ENCODE data around the gene LRRC45.

Gene LRRC45

DNA sequence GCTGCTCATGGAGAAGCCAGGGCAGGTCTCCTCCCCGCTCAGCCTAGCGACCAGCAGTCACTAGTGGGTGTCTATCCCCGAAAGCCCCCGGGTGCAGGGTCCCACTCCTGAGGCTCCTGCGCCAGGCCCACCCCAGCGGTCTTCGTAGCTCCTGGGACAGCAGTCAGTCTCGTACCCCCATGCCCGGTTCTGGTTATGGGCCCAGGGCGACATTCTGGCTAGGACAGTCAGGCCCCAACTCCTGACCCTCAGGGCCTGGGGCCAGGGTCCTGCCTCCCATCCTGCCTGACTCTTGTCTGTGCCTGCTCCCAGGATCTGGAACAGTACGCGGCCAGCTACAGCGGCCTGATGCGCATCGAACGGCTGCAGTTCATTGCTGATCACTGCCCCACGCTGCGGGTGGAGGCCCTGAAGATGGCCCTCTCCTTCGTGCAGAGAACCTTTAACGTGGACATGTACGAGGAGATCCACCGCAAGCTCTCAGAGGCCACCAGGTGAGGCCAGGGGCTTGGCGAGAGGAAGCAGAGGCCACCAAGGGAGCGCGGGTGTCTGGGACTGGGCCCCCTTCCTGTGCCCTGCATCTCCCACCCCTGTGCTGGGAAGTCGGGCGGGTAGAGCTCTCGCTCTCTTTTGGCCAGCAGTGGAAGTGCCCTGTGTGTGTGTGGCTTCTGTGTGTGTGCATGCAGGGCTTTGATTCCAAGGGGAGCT, 30.6 kb downstream of the LRRC45 start:
- no peak for DNase-seq

- no peak for DNase-seq
Observed at GRCh38 chr17:82054351-82055022, 31.4 kb downstream of the LRRC45 start.

- DNase-seq = no peak
Observed at GRCh38 chr17:82055023-82055964, 32.2 kb downstream of the LRRC45 start.

- DNase-seq = no peak
Observed at GRCh38 chr17:82055965-82056728, 33.0 kb downstream of the LRRC45 start.

GRCh38 chr17:82056729-82057621, 33.9 kb downstream of the LRRC45 start:
- DNase-seq = no peak

DNA sequence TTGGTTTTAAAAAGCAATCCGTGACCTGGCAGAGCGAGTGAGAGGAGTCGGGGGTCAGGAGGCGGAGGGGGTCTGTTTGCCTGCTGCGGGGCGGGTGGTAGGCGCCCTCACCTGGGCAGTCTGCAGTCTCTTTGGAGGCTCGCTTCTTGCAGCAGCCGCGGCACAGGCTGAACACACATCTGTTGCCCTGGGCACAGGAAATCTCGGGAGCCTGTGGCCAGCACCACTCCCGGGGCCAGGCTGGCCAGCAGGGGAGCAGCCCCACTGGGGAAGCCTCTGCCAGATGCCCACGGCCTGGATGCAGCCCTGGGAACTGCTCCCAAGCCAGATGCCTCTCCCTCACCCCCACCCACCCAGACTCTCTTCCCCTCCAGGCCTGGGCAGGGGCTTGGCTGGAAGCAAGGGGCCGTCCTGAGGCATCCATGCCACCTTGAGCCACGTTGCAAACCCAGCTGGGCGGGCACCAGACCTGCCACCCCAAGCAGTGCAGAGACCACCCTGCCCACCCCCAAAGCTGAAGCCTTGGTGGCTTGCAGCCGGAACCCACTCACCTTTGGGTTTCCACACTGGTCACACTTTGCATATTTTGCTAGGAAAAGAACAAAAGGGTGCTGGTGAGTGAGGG, 35.2 kb downstream of the LRRC45 start:
- no peak for DNase-seq

GRCh38 chr17:82058855-82059249, 35.7 kb downstream of the LRRC45 start:
- DNase-seq = no peak

GRCh38 chr17:82059272-82060000, 36.3 kb downstream of the LRRC45 start:
- DNase-seq = no peak

DNA sequence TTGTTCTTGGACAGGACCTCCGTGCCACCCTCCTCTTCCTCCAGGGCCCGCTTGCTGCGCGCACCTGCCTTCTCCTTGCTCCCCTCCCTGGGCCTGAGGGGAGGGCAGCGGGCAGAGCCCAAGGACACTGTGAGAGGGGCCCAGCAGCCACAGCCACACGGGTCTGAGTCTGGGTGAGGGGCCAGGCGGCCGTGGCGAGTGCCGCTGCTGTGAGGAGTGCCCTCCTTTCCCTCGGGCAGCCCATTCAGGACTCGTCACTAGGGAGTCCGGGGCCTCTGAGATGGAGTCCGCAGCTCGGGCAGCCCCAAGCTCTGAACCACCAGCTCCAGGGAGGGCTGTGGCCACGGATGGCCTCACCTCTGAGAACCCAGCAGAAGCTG, 36.9 kb downstream of the LRRC45 start:
- DNase-seq = no peak

DNA sequence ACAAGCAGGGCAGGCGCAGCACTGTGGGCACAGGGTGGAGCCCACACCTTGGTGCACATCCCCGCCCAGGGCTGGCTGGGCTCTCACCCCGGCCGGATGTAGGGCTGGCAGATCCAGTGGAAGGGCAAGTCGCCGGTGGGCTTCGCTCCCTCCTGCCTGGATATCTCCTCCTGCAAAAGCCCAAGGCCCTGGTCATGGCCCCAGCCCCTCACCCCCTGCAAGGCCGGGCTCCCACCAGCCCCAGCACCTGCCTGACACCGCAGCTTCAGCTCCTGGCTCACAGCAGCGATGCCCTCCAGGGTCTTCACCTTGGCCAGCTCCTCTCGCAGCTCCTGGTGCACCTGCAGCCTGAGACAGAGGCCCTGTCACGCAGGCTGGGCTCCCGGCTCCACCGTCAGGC, 37.5 kb downstream of the LRRC45 start:
- DNase-seq = no peak

DNA sequence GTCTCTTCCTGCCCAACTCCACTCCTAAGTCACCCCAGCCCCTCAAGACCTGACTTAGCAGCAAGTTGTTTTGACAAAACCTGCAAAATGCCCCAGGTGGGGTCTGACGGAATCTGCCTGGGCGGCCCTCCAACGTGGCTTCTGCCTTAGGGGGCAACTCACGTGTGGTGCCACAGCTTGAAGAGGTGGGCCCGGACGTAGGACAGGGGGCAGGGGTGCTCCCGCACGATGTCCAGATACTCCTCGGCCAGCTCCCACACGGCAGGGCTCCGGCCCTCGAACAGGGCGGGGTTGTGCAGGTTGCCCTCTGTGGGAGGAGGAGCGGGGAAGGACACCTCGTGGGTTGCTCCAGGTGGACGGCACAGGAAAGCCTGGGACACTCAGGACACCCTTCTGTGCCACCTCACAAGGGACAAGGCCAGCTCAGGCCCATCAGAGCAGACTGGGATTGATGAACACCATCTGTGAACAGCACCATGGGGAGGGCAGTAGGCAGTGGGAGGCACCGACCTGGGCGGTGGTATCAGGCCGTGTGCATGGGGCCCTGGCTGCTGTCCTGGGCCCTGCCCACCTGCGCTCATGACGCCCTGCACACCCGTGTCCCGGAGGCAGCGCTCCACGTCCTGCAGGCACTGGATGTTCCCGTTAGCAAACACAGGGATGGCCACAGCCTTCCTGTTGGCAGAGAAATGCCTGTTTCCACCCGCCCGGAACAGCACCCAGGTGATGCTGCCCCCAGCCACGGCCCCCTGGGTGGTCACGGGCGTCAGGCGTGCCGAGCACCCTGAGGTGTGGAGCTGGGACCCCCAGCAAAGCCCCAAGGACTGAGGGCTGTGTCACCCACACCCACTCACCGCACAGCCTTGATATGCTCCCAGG, 38.2 kb downstream of the LRRC45 start:
- no peak for DNase-seq

DNA sequence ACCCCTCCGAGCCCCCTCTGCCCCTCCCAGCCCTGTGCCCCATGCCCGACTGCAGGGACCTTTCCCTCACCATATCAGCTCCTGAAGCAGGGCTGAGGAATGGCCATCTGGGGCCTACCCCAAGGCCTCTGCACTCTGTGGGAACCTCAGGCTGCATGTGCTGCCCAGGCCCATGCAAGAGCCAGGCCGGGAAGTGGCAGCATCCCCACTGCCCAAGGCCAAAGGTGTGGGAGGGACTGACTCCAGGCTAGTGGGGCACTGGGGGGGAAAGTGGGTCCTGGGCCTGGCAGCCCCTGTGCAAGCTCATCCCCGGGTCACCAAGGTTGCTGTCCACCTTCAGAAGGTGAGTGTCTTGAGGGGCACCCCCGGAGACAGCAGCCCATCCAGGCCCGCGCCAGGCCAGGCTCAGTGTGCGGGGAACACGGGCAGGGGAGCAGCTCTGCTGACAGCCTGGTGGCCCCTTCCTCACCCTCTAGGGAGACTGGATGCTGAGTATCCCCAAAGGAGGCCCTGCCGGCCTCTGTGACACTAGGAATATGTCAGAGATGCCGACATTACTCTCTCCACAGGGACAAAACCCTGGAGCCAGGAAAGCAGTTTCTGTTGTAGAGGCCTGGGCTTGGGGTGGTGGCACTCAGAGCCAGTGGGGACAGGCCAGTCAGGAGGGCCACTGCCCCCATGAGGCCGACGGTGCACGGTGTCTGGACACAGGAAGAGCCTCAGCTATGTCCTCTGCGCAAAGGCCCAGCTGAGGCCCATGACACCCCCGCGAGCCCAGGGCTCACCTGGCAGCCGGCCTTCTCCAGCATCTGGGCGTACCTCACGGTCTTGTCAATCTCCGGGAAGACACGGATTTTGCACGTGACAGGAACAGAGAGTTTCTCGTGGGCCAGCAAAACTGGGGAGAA, 39.2 kb downstream of the LRRC45 start:
- no peak for DNase-seq

- no peak for DNase-seq
Observed at GRCh38 chr17:82062984-82063368, 39.9 kb downstream of the LRRC45 start.

- DNase-seq = no peak
Observed at GRCh38 chr17:82063424-82064415, 40.6 kb downstream of the LRRC45 start.

DNA sequence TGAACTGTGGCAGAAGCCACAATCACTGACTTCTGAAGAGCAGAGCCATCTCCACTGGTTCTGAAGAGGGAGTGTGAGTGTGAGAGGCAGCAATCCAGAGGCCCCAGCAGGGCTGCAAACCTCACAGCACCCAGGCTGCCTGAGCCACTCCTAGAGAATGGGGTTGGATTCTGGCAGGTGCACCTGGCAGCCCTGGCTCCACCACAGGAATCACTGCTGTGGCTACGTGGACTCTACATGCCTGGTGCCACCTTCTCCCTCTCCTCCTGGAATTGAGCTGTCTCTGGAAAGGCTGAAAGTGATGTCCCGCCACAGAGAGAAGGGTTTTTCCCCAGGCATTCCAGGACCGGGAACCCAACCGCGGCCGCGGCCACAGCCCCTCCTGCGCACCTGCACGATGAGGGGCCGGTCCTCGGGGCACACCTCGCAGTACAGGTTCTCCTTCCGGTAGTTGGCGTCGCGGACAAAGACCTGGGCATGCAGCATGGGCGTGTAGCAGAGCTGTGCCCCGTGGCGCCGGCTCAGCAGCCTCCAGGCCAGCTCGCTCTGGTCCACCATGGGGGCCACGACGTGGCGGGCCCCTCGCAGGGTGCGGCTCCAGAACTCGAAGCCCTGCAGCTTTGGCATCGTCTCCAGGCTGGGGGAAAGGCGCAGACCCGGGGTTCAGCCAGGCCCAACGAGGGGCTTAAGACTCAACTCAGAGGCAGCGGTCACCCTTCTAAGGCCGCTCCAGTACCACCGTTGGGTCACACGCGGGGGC, 41.5 kb downstream of the LRRC45 start:
- no peak for DNase-seq

DNA sequence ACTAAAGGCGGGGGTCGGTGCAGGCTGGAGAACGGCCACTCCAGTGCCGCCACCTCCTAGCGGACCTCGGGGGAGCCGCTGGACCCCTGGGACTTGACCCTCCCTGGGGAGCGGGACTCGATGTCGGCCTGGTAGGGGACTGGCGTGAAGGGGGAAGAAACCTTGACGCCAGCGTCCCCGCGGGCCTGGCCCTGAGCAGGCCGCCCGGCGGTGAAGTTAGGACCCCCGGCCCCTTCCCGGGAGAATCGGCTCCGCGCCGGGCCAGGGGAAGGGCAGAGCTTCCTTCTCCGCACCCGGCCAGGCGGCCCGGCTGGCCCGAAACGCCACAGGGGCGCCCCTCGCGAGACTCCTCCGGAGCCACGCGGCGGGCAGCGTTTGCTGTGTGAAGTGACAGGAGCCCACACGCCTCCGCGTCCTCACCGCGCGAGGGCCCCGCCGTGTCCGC, 42.1 kb downstream of the LRRC45 start:
- no peak for DNase-seq

Data from hippocampal formation (tissue), 2 donors.